Measurements from ENCODE around the gene SOX18. TPM values are rescaled to one million over a fixed set of nuclear protein-coding genes. Genes with fewer than 3 reads are reported as not detected.

The SOX18 gene
- total and polyA plus RNA-seq, 2 of the 8 experiments (the other 6 are each of a cell fraction or from before 2014, with no cell fraction given): 0.09 TPM; not detected in 1

GRCh38 chr20:64057628-64058498 is 8.4 kb upstream of the SOX18 start (continued):
- TF ChIP-seq SRF (IDR thresholded peaks at IDR 0.05; ENCODE audit: low read depth, low read length) (no peak), PHF8 (conservative IDR thresholded peaks at IDR 0.05; ENCODE audit: low read depth, low read length) (no peak)

All from H1 (cell line).